ENCODE data around the gene ANO3. TPM values are rescaled to one million over a fixed set of nuclear protein-coding genes. Genes with fewer than 3 reads are reported as not detected.

ANO3 gene
- total and polyA plus RNA-seq, 2 donors (not counting 3 experiments of a cell fraction or from before 2014, with no cell fraction given): not detected

DNA sequence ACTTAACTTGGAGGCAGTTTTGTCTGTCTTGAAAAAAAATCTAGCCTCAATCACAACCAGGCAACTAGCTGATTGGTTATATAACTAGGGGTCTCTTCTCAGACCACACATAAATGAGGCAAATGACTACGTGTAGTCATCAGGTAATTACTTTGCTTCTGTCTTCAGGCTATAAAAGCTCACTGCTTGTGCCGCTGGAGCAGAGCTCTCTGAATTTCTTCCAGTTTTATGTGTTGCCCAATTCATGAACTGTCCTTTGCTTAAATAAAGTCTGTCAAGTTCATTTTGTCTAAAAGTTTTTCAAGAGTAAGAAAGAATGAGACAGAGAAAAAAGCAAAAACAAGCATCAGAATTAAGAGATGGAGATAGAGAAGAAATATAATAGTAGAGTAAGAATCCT, 146.8 kb downstream of the ANO3 start:
- Histone ChIP-seq H3K9me3 (replicated peaks; ENCODE audit: control insufficient read depth, insufficient read depth, low read length) (no peaks in the 10 kb centered on the region), H3K9ac (replicated peaks; ENCODE audit: extremely low read depth, insufficient read depth, low read length) (no peak overlapping the region), H3K79me2 (ENCODE audit: control insufficient read depth, insufficient read depth, low read length) (no peaks in the 10 kb centered on the region), H3K36me3 (ENCODE audit: control insufficient read depth in 2 of 2, extremely low read depth in 1 of 2, insufficient read depth in 2 of 2, low read length in 2 of 2) (no peaks in the 10 kb centered on the region), H3K4me1 (ENCODE audit: control insufficient read depth, extremely low read depth, insufficient read depth, low read length) (no peaks in the 10 kb centered on the region), H4K20me1 (replicated peaks; ENCODE audit: control insufficient read depth, extremely low read depth, insufficient read depth, low read length) (no peaks in the 10 kb centered on the region), H3K27ac (ENCODE audit: insufficient read depth, low read depth, low read length) (no peak overlapping the region), H3K4me2 (ENCODE audit: insufficient read depth, low read length) (no peak overlapping the region), H3K4me3 (replicated peaks in 1 of 3; ENCODE audit: insufficient read depth in 1 of 3, low read depth in 1 of 3, low read length in 3 of 3) (no peak overlapping the region), H3K27me3 (ENCODE audit: control insufficient read depth in 2 of 2, insufficient read depth in 2 of 2, low read length in 2 of 2) (no peaks in the 10 kb centered on the region), H2AFZ (ENCODE audit: low read depth, low read length) (no peak overlapping the region), H3K9me1 (replicated peaks; ENCODE audit: control insufficient read depth, extremely low read depth, insufficient read depth, low read length) (no peaks in the 10 kb centered on the region)
- CTCF ChIA-PET: no interaction called here
- DNase-seq (ENCODE audit: low read depth, low spot score): no peak
- dilution Hi-C loops (cut with MboI; ENCODE audit: extremely low pct_ligation_motif_present, low sequenced_read_pairs): no loop called here
- TF ChIP-seq GATA2 (IDR thresholded peaks at IDR 0.05; ENCODE audit: insufficient read depth, insufficient read length, low read depth, low read length) (no peak), EZH2 (IDR thresholded peaks at IDR 0.05; ENCODE audit: borderline replicate concordance, low read depth, low read length, severe bottlenecking) (no peak), POLR2A (IDR thresholded peaks at IDR 0.05; ENCODE audit: low read depth, low read length) (no peak), MYC (IDR thresholded peaks at IDR 0.05; ENCODE audit: low read depth, low read length) (no peak), POLR2AphosphoS5 (IDR thresholded peaks at IDR 0.05; ENCODE audit: insufficient read depth, low read depth, low read length) (no peak), JUN (IDR thresholded peaks at IDR 0.05; ENCODE audit: borderline replicate concordance, insufficient read depth, insufficient read length, low read depth) (no peak), FOS (IDR thresholded peaks at IDR 0.05; ENCODE audit: borderline replicate concordance, insufficient read depth, low read length) (no peak)
- TF ChIP-seq, protein P1, sequence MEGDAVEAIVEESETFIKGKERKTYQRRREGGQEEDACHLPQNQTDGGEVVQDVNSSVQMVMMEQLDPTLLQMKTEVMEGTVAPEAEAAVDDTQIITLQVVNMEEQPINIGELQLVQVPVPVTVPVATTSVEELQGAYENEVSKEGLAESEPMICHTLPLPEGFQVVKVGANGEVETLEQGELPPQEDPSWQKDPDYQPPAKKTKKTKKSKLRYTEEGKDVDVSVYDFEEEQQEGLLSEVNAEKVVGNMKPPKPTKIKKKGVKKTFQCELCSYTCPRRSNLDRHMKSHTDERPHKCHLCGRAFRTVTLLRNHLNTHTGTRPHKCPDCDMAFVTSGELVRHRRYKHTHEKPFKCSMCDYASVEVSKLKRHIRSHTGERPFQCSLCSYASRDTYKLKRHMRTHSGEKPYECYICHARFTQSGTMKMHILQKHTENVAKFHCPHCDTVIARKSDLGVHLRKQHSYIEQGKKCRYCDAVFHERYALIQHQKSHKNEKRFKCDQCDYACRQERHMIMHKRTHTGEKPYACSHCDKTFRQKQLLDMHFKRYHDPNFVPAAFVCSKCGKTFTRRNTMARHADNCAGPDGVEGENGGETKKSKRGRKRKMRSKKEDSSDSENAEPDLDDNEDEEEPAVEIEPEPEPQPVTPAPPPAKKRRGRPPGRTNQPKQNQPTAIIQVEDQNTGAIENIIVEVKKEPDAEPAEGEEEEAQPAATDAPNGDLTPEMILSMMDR (IDR thresholded peaks at IDR 0.05; ENCODE audit: extremely low read depth in 1 of 2, insufficient read depth in 1 of 2, low read depth in 1 of 2, low read length in 2 of 2): no peak
- TF ChIP-seq, protein P2, sequence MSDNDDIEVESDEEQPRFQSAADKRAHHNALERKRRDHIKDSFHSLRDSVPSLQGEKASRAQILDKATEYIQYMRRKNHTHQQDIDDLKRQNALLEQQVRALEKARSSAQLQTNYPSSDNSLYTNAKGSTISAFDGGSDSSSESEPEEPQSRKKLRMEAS (IDR thresholded peaks at IDR 0.05; ENCODE audit: insufficient read depth, insufficient read length): no peak
- FAIRE-seq: no peak
- POLR2A ChIA-PET: no interaction called here
- intact Hi-C loops (cut with micrococcal nuclease): no loop called here
- no TSS peak for BruUV-seq (replicated peaks)

Data from endothelial cell of umbilical vein (primary cell).